Measurements from ENCODE around the gene RPH3AL. TPM values are rescaled to one million over a fixed set of nuclear protein-coding genes. Genes with fewer than 3 reads are reported as not detected.

RPH3AL gene
- total RNA-seq, 1 experiment from 2014 or later = 3.0 TPM

DNA sequence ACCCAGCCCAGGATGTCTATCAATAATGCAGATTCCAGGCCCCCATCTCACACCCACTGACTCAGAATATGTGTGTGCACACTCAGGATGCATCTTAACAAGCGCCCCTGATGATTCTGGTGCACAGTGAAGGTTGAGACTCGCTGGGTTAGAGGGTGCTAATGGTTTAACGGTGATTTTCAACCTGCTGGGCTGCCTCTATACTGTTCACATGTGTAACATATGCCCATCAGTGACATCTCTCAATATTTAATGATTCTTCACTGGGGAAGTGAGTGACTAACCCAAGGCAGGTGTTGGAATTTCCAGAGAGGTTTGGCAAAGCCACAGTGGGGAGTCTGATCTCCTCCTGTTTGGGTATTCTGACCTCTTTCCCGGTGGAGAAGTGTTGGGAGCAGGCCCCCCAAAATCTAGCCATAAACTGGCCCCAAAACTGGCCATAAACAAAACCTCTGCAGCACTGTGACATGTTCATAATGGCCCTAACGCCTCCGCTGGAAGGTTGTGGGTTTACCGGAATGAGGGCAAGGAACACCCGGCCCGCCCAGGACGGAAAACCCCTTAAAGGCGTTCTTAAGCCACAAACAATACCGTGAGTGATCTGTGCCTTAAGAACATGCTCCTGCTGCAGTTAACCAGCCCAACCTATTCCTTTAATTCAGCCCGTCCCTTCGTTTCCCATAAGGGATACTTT is 167.0 kb downstream of the RPH3AL start:
- Histone ChIP-seq H2BK12ac (ENCODE audit: insufficient read length, low read depth, low read length) (no peak overlapping the region), H3K9me3 (ENCODE audit: control insufficient read depth, low read depth, low read length) (no peaks in the 10 kb centered on the region), H4K8ac (replicated peaks; ENCODE audit: insufficient read length, low read depth, low read length) (no peak overlapping the region), H2AK5ac (ENCODE audit: insufficient read length, low read length) (no peak overlapping the region), H3K4ac (ENCODE audit: low read depth, low read length) (no peak overlapping the region), H3K27me3 (ENCODE audit: insufficient read depth, low read length) (peaks cover 8% of the 10 kb centered on the region; the same call in 1 of the 2 replicates), H2AFZ (ENCODE audit: low read length) (no peak overlapping the region), H3K14ac (ENCODE audit: insufficient read depth, low read length) (no peak overlapping the region), H3K18ac (ENCODE audit: insufficient read length, low read depth, low read length) (no peak overlapping the region), H2BK5ac (ENCODE audit: insufficient read length, low read length) (no peak overlapping the region), H4K20me1 (ENCODE audit: control insufficient read depth, insufficient read depth, insufficient read length) (no peaks in the 10 kb centered on the region), H3K4me1 (ENCODE audit: insufficient read depth, low read length) (no peaks in the 10 kb centered on the region), H4K91ac (ENCODE audit: insufficient read length, low read depth, low read length) (no peak overlapping the region), H3K4me2 (ENCODE audit: insufficient read depth, insufficient read length, low read length) (no peak overlapping the region), H3K9ac (ENCODE audit: extremely low read depth, insufficient read length, low read length) (no peak overlapping the region), H3K56ac (ENCODE audit: insufficient read length, low read depth, low read length) (no peak overlapping the region), H3T11ph (ENCODE audit: low read length) (no peak overlapping the region), H3K79me2 (ENCODE audit: insufficient read depth, low read length) (no peaks in the 10 kb centered on the region), H2BK120ac (ENCODE audit: low read depth, low read length, poor library complexity, severe bottlenecking) (no peak overlapping the region), H3K27ac (ENCODE audit: insufficient read length, low read depth, low read length) (no peak overlapping the region), H3K23ac (ENCODE audit: insufficient read length, low read depth, low read length) (no peak overlapping the region), H3K79me1 (ENCODE audit: insufficient read depth, low read depth, low read length, poor library complexity, severe bottlenecking) (no peaks in the 10 kb centered on the region), H4K5ac (ENCODE audit: insufficient read length, low read depth, low read length) (no peak overlapping the region), H3K23me2 (ENCODE audit: insufficient read length, low read depth, low read length, poor library complexity, severe bottlenecking) (no peaks in the 10 kb centered on the region), H2BK20ac (ENCODE audit: low read depth, low read length, poor library complexity, severe bottlenecking) (no peak overlapping the region), H2BK15ac (ENCODE audit: low read depth, low read length) (no peak overlapping the region)
- Mint-ChIP-seq H3K9me3 (no peaks in the 10 kb centered on the region; a peak in 1 of 5 replicates), H3K27ac (no peak overlapping the region), H3K4me1 (peaks cover 17 to 27% of the 10 kb centered on the region in 2 experiments), H3K36me3 (ENCODE audit: insufficient read depth in 1 of 3, low read depth in 3 of 3) (no peaks in the 10 kb centered on the region; a peak in 1 of 7 replicates), H3K27me3 (ENCODE audit: low read depth) (peaks cover 53% of the 10 kb centered on the region), H3K4me3 (no peak overlapping the region)
- no peak for DNase-seq
- WGBS (ENCODE audit: extremely low coverage, insufficient read length, low lambda C conversion rate) = no CpG with 5 or more reads among the region's 14 CpGs
- TF ChIP-seq, protein P1, sequence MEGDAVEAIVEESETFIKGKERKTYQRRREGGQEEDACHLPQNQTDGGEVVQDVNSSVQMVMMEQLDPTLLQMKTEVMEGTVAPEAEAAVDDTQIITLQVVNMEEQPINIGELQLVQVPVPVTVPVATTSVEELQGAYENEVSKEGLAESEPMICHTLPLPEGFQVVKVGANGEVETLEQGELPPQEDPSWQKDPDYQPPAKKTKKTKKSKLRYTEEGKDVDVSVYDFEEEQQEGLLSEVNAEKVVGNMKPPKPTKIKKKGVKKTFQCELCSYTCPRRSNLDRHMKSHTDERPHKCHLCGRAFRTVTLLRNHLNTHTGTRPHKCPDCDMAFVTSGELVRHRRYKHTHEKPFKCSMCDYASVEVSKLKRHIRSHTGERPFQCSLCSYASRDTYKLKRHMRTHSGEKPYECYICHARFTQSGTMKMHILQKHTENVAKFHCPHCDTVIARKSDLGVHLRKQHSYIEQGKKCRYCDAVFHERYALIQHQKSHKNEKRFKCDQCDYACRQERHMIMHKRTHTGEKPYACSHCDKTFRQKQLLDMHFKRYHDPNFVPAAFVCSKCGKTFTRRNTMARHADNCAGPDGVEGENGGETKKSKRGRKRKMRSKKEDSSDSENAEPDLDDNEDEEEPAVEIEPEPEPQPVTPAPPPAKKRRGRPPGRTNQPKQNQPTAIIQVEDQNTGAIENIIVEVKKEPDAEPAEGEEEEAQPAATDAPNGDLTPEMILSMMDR (conservative IDR thresholded peaks at IDR 0.05) = no peak

Data from H9 (cell line).